Activated T-cell treated with anti-CD3 and anti-CD28 coated beads for 4 hours (primary cell): ENCODE results near the gene C21orf58.

Source experiments
- DNase-seq: peaks from one replicate; pipeline ENCODE4 v3.0.0-alpha.2; 2020

C21orf58 gene

GRCh38 chr21:46352164-46352515 is 28.5 kb upstream of the C21orf58 start:
- no peak for DNase-seq

- DNase-seq: no peak
Observed at GRCh38 chr21:46351476-46352163, 27.9 kb upstream of the C21orf58 start.

- DNase-seq: no peak
Observed at GRCh38 chr21:46350981-46351380, 27.3 kb upstream of the C21orf58 start.

GRCh38 chr21:46350571-46350970 is 26.9 kb upstream of the C21orf58 start:
- DNase-seq: no peak

GRCh38 chr21:46349134-46349760 is 25.6 kb upstream of the C21orf58 start:
- DNase-seq: no peak

- no peak for DNase-seq
Observed at GRCh38 chr21:46347791-46348381, 24.2 kb upstream of the C21orf58 start.

- DNase-seq: no peak
Observed at GRCh38 chr21:46347203-46347550, 23.5 kb upstream of the C21orf58 start.

GRCh38 chr21:46346296-46347202 is 22.9 kb upstream of the C21orf58 start:
- DNase-seq: no peak

- DNase-seq: no peak
Observed at GRCh38 chr21:46345861-46346260, 22.2 kb upstream of the C21orf58 start.

GRCh38 chr21:46344219-46344915 is 20.7 kb upstream of the C21orf58 start:
- no peak for DNase-seq

GRCh38 chr21:46340998-46341397 is 17.3 kb upstream of the C21orf58 start:
- DNase-seq: no peak

- DNase-seq: no peak
Observed at GRCh38 chr21:46336603-46337002, 12.9 kb upstream of the C21orf58 start.

GRCh38 chr21:46334351-46335140 is 10.9 kb upstream of the C21orf58 start:
- DNase-seq: no peak

- no peak for DNase-seq
Observed at GRCh38 chr21:46329796-46330195, 6.1 kb upstream of the C21orf58 start.

- DNase-seq: no peak
Observed at GRCh38 chr21:46328151-46328550, 4.5 kb upstream of the C21orf58 start.

- no peak for DNase-seq
Observed at GRCh38 chr21:46327711-46328110, 4.0 kb upstream of the C21orf58 start.

GRCh38 chr21:46326110-46326703 is 2.5 kb upstream of the C21orf58 start:
- DNase-seq: no peak

GRCh38 chr21:46325073-46325912 is 1.6 kb upstream of the C21orf58 start:
- peak; percentile 28 for DNase-seq

GRCh38 chr21:46324390-46325072 is 861 bp upstream of the C21orf58 start:
- DNase-seq: peak; percentile 82

GRCh38 chr21:46323227-46323709 is 402 bp downstream of the C21orf58 start:
- DNase-seq: no peak
